Mesenteric fat pad (tissue), 1 donor: ENCODE data around the gene ZNF462. TPM values are rescaled to one million over a fixed set of nuclear protein-coding genes. Genes with fewer than 3 reads are reported as not detected.
"Not testable (repeated sequence)": the region's sequence is repeated elsewhere in the genome, so short reads cannot be mapped to it uniquely, and the experiment has no call there.

ENCODE experiments used
- DNase-seq: peaks from one replicate; pipeline ENCODE4 v3.0.0-alpha.2; 2020; ENCODE audit warnings: low spot score
- total RNA-seq: library from RNA; stranded (reverse); fragmentation: NEBNext Ultra II Directional; extraction: Animal tissue kit (Norgen Biotek cat#: 25700); gene quantifications from one replicate; pipeline ENCODE4 v1.2.1, GENCODE V29; 2021
- donor health status: DM: yes; HTN: yes; CAD: no.

Gene ZNF462
- total RNA-seq, 1 donor from 2014 or later, result 45.2 TPM

DNA sequence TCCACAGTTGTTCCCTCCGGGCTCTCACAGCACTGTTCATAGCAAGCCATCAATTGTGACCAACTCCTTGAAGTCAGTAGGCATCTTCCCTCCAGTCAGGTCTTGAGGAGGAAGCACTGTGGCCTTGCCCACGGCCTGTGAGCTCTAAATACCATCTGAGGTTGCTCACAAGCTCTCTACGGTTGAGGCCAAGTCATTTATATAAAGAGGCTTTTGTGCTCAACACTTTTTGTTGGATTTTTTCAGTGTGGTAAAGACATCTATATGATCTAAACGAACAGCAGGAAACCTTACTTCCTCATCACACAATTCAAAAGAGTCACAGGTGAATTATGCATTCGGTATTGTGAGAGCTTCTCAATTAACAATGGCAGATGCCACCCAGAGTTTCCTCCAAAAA, 97.3 kb downstream of the ZNF462 start:
- DNase-seq, result no peak

DNA sequence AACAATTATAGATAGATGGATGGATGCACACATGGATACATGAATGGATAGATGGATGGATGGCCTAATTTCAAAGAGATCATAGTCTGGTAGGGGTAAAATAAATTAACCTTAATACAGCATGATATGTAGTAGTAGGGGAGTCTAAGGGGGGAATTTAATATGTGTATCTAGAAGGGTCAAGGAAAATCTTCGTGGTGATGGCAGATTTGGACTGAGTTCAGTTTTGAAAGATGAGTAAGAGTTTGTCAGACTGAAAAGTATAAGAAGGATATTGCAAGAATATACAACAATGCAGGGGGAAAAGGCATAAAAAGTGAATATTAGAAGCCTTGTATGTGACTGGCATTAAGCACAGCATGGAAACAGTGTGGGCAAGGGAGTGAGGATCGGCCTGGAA, 98.7 kb downstream of the ZNF462 start:
- no peak for DNase-seq

DNA sequence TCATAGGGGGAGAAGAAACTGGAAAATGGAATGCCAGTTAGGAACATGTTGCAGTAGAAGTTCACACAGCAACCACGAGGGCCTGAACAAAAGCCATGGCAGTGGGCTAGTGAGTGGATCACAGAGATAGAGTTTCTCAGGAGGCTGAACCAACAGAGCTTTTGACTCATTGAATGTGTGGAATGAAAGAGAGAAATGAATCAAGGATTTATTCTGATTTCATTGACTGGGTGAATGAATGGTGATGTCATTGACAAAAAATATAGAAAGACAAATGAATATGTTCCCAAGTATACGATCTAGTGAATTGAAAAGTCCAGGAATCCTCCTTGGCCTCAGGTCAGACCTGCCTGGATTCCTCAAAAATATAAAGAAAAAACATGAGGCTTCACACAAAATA, 99.2 kb downstream of the ZNF462 start:
- no peak for DNase-seq

DNA sequence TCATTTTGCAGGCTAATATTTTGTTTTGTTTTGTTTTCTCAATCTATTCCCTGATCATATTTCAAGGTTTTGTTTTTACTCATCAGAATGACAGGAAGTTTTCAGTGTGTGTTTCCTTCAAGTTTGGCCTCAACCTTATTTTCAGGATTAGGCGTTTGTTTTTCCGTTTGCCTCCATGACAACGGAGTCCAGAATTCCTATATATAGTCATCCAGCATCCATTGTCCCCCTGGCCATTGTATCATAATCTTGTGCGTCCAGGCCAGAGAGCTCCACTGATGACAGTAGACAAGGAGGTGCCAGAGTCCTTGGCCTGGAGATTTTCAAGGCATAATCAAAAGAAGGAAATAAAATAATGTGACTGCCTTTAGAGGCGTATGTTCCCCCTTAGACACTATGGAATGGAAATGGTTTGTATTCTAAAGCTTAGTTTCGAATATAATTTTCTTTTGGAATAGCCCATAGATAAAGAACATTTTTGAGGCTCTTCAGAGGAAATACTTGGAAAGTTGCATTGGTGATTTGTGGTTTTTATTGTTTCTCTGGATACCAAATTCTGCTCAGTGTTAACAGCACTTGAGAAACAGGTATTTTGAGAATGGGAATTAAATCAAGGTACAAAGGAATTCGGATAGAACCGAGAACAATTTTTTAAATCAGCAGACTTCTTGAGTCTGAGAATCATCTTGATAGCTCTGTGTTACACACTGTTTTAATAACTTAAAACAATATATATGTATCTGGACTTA, 99.8 kb downstream of the ZNF462 start:
- DNase-seq, result no peak

DNA sequence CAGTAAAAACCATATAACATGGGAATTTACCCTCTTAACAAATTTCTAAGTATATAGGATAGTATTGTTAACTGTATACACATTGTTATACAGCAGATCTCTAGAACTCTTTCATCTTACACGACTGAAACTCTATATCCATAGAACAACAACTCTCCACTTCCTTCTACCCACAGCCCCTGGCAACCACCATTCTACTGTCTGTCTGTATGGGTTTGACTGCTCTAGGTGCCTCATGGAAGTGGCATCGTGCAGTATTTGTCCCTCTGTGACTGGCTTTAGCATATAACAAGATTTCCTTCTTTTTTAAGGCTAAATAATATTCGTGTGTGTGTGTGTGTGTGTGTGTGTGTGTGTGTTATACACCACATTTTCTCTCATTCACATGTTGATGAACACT, 100.7 kb downstream of the ZNF462 start:
- DNase-seq, result no peak

DNA sequence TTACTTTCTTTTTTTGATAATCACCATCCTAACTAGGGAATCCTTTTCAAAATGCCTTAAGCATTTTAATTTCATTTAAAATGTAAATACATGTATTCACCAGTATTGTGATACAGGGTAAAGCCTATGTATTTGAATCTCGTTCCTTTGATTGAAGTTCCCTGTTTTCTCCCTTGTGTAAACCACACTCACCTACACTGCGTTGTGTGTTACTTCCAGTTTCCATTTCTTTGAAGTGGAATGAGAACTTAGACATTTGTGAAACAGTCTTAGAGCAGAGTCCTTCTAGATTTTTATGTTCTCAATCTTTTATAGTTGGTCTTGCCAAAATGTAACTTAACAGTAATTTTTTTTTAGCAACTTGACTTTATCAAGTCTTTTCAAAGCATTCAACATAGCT, 101.4 kb downstream of the ZNF462 start:
- no peak for DNase-seq

DNA sequence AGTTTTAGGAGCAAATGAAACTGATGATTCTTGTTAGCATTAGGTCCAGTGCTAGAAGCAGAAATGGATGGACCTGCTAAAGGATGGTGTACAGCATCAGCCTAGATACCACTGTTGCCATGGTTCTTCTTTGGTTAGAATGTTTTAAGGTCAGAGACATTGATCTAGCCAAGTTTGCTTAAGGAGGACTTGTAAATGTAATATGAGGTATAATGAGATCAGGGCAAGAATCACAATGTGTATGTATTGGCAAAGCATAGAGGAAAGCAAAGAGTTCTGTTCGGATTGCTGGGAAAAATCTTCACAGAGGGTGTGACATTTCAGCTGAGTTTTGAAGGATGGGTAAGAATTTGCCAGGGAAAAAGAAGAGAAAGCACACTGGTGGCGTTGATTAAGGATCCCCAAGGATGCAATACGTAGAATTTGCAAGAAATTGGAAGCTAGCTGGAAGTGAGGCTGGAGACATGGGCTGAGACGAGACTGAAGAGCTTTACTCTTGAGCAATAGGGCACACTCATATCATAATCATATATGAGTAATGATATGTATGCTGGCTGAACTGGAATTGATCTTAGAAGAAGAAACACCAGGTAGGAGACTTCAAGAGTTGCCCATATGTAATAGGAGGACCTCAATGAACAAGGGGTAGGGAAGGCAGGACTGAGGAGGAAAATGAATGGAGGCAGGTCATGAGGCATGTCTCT, 102.0 kb downstream of the ZNF462 start:
- DNase-seq, result no peak

DNA sequence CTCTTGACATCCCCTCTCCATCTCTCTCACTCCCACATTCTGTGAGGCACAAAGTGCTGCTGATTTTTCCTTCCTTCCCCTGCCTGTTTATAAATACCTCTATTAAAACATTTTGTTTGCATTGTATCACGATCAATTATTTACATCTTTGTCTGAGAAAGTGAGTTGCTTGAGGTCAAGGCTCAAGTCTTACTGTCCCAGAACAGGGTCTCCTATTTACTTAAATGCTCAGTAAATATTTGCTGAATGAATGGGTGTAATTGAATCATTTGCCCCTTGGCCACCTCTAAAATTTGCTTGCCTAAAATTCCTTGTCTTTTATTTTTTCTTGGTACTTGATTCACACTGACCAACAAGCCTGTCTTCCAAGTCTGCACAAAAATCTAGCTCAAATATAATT, 103.5 kb downstream of the ZNF462 start:
- no peak for DNase-seq

DNA sequence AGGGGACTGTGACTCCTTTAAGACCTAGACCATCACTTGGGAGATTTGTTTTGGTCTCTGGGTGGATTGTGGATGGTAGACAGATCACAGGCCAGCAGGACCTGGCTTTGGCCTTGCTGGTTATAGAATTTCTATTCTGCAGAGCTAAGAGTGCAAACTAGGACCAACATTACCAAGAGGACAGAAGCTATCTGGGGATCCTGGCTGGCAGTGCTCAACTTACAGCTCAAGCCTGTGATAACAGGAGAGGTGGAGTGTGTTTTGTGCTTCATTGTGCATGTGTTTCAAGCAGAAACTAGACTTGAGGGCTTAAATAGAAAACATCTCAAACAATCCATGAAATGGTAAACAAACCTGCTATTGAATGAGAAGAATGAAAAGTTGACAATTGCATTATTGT, 106.7 kb downstream of the ZNF462 start:
- DNase-seq, result no peak

DNA sequence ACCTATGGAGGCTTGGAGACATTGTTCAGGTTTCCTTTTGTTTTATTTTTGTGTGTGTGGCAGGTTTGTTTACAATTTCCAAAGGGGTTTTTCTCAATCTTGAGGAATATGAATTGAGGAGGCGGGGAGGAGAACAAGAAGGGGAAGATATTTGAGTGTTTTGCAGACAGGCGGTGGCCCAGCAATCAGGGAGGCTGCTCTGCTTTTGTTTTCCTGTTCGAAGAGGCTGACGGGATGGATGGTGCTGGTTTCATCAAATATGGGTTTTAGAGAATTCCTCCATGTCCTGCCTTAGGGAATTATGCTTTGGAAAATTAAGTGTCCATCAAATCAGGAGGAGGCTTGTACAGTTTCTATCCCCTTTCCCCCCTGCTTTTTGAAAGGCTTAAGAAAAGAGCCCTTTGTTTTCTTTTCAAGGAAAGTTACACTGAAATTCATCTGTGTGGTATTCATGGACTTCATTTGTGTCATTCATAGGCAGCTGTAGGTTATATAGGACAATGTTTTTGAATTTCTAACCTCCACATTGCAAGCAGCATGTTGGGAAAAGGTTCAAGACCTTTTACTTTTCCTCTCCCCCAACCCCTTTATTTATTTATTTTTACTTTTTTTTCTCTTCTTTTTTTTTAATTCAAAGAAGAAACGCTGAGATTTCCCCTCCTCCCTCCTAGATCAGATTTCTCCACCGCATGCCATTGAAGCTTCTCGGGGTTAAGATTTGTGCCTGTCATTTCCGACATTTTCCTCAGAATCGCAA, 107.4 kb downstream of the ZNF462 start:
- DNase-seq, result no peak

DNA sequence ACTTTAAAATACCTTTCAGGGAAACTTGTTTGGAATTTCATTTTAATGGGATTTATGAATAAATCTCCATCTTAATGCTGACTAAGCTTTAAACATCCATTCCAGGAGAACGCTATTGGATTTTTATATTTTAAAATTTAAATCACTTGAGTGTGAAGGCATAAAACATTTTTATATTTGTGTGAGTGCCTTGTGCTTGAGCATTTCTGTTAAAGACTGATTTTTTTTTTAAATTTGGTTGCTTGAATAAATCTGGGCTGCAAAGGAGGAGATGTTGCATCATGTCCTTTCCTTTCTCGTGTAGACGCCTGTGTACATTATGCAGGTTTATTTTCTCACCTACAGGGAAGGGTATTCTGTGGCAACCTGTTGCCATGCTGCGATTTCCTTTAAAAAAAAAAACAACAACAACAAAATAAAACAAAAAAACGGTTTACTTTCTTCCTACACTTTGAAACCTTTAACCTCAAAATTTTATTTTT, 108.1 kb downstream of the ZNF462 start:
- DNase-seq, result no peak

DNA sequence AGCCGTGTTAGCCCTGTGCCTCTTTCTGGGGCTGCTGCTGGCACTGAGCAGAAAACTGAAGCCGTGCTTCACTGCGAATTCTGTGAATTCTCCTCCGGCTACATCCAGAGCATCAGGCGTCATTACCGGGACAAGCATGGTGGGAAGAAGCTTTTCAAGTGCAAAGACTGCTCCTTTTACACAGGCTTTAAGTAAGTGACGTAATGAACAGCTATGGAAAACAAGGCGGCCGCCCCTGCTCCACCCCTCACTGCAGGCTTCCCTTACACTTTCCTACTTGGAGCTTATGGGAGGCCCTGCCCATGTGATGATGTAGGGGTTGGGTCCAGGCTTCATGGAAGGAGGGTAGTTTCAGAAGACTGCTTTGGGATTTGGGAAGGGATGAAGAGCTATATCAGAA, 109.1 kb downstream of the ZNF462 start:
- DNase-seq, result no peak

DNA sequence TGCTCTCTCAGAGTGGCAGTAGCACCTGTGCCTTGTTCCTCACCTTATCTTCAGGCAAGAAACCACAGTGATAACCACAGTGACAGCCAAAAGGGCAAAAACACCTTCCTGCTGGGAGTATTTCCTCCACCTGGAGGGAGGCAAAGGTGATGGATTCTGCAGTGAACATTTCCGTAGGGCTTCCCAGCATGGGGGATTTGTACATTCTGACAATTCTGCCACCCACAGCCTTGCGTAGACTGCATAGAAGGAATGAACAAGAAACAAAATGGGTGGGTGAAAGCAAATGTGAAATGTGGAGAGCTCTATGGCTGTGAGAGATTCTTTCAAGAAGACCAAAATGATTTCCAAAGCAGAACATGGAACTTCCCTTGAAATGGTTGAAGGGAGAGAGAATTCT, 111.4 kb downstream of the ZNF462 start:
- no peak for DNase-seq

DNA sequence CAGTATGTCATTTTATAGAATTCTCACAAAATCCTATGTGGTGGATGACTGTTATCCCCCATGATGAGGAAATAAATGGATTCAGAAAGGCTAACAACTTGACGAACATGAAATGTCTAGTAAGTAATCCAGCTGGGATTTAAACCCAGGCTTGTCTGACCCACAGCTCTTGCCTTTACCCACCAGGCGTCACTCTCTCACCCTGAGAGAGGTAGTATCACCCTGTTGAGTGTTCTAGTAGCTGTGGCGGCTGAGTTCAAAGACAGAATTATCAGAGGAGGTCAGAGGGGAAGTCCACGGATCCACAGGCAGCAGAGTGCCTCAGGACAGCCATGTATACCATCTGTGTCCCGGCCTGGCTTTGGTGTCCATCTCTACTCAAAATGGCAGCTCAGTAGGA, 113.8 kb downstream of the ZNF462 start:
- DNase-seq, result no peak

DNA sequence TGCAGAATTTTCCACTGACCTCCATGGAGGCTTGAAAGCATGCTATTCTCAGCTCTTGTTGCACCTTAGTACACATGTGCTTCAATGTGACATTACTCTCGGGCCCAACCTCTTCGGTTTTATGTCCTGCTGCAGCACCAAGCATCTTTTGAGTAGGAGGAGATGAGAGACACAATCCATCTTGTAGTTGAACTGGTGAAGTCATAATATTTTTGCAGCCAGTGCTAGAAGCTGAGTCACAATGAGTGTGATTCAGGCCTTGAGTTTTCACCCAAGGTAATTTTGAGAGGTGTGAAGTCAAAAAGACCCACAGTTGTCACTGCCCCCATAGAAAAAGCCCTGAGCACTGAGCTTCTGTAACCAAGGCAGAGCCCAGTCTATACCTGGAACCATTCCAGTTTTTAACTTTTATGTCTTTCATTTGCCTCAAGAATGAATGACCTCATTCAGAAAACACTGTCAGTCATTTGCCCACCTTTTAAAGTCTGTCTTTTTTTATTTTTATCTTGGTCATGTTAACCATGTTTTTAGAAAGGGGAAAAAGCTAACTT, 117.7 kb downstream of the ZNF462 start:
- DNase-seq, result no peak

DNA sequence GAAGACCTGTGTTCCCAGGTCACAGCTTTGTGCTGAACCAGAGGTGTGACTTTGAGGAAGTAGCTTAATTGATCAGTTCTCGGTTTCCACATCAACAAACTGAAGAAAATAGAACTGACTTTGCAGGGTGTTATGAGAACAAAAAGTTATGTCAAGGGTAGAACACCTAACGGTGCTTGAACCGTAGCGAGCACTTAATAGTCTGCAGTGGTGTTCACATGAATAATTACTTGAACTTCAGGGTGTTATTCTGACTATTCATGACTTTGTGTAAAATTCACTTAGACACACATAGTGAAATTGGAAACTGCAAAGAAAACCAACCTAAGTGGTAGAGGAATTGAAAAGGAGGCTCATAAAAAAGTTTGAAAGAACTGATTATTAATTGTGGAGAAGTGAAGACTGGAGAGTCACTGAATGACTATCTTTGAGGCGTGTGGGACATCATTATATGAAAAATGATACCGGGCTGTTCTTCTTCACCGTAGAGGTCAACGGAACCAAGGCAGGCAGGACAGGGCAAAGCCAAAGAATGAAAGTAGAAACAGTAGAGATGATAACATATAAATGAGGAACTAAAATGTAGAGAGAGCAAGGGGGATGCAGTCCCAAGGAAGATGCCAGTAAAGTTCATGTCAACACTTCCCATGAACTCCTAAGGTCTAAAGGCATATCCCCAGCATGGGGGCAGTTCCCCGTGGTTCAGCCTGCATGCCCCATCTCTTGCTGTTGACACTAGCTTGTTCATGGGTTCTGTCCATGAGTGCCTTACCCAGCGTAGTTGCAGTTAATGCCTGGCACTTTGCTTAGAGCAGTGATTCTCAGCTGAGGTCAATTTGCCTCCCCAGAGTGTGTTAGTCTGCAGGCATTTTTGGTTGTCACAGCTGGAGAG, 118.7 kb downstream of the ZNF462 start:
- no peak for DNase-seq

DNA sequence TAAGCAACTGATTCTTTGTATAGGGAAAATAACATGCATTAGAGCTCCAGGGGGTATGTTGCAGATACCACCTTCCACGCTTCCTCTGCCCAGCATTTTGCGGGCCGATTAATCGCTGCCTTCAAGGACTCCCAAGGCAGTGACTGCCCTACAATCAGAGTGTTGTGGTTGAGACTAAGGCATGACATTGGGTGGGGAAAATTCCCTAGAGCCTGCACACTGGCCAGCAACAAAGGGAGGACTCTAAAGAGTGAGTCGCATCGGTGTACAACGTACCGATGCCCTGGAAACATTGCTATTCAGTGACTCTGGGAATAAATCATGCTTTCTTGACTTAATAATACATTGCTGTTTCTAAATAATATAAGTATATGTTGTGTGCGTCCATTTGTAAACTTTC, 119.7 kb downstream of the ZNF462 start:
- no peak for DNase-seq

DNA sequence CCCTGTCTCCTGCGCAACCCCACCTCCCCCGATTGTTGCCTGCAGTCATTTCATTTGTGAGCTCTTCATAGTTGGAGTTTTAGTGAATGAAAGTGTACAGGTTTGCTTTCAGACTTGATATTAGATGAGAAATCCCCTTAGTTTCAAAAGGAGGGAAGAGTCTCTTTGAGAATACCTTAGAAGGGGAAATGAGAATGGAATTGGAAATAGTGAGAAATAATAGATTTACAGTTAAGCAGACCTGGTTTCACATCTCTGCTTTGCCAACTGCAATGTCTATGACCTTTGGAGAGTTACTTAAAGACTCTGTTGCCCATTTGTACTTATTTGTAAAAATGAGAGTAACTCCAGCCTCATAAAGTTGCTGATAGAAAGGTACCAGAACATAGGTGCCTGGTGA, 120.4 kb downstream of the ZNF462 start:
- no peak for DNase-seq

DNA sequence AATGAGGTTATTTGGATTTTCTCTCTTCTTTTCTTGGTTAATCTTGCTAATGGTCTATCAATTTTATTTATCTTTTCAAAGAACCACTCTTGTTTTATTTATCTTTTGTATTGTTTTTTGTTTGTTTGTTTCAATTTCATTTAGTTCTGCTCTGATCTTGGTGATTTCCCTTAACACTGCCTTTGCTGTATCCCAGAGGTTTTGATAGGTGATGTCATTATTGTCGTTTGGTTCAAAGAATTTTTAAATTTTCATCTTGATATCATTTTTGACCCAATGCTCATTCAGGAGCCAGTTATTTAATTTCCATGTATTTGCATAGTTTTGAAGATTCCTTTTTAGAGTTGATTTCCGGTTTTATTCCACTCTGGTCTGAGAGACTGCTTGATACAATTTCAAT, 126.9 kb downstream of the ZNF462 start:
- DNase-seq, result not testable (repeated sequence)

DNA sequence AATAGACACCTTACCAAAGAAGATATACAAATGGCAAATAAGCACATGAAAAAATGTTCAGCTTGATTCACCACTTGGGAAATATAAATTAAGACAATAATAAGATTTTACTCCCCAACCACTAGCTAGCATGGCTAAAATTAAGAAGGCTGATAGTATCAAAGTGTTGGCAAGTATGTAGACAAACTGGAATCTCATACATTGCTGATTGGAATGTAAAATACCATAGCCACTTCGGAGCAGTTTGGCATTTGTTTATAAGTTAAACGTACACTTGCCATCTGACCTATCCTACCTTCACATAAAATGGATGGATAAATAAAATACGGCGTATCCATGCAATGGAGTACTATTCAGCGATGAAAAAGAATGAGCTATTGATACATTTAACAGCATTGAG, 129.2 kb downstream of the ZNF462 start:
- DNase-seq, result no peak

DNA sequence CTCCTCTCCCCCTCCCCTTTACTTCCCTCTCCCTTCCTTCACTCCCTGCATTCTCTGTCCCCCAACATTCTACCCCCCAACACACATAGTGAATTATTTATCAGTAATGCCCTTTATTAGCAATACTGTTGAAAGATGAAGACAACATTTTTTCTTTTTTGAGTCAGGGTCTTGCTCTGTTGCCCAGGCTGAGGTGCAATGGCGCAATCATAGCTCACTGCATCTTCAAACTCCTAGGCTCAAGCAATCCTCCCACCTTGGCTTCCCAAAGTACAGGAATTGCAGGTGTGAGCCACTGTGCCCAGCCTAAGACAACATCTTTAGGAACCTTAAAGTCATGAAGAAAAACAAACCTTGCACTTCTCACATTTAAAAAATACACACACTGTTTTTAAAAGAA, 130.6 kb downstream of the ZNF462 start:
- no peak for DNase-seq
